GM13977 (cell line): ENCODE data around the gene FNBP1L.
"Not testable (repeated sequence)": the region's sequence is repeated elsewhere in the genome, so short reads cannot be mapped to it uniquely, and the experiment has no call there.

Source experiments
- DNase-seq: peaks from one replicate; pipeline ENCODE4 v3.0.0; 2012; ENCODE audit warnings: low spot score
- in situ Hi-C: fragments of 300-500 bp; cut with MboI; formaldehyde crosslinking; loops from one replicate; pipeline ENCODE4 v1.12.0; 2022; ENCODE audit warnings: low sequenced_read_pairs, low pct_unique_long_range_greater_than_20kb, mixed read lengths, inconsistent platforms; ENCODE audit not compliant: unreplicated experiment
- TF ChIP-seq, protein P1 (sequence below): IDR thresholded peaks from 2 replicates; pipeline ENCODE4 v1.5.1; 2012; ENCODE audit warnings: mild to moderate bottlenecking, control low read depth; ENCODE audit not compliant: insufficient read depth; ENCODE audit errors: extremely low read depth, missing control alignments

Gene FNBP1L

DNA sequence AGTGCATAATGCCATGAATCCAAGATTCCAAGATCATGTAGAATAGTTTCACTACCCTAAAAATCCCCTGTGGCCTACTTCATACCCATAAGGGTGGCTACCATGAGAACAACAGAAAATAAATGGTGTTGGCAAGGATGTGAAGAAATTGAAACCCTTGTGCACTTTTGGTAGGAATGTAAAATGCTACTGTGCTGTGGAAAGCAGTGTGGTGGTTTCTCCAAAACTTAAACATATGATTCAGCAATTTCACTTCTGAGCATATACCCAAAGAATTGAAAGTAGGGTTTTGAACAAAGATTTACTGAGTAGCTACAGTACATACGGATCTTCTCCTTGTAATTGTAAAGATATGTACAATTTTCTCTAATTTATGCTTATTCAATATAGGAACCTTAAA, 16.0 kb downstream of the FNBP1L start:
- no peak for DNase-seq
- TF ChIP-seq, protein P1, sequence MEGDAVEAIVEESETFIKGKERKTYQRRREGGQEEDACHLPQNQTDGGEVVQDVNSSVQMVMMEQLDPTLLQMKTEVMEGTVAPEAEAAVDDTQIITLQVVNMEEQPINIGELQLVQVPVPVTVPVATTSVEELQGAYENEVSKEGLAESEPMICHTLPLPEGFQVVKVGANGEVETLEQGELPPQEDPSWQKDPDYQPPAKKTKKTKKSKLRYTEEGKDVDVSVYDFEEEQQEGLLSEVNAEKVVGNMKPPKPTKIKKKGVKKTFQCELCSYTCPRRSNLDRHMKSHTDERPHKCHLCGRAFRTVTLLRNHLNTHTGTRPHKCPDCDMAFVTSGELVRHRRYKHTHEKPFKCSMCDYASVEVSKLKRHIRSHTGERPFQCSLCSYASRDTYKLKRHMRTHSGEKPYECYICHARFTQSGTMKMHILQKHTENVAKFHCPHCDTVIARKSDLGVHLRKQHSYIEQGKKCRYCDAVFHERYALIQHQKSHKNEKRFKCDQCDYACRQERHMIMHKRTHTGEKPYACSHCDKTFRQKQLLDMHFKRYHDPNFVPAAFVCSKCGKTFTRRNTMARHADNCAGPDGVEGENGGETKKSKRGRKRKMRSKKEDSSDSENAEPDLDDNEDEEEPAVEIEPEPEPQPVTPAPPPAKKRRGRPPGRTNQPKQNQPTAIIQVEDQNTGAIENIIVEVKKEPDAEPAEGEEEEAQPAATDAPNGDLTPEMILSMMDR, result no peak
- in situ Hi-C loops, result no loop called here

DNA sequence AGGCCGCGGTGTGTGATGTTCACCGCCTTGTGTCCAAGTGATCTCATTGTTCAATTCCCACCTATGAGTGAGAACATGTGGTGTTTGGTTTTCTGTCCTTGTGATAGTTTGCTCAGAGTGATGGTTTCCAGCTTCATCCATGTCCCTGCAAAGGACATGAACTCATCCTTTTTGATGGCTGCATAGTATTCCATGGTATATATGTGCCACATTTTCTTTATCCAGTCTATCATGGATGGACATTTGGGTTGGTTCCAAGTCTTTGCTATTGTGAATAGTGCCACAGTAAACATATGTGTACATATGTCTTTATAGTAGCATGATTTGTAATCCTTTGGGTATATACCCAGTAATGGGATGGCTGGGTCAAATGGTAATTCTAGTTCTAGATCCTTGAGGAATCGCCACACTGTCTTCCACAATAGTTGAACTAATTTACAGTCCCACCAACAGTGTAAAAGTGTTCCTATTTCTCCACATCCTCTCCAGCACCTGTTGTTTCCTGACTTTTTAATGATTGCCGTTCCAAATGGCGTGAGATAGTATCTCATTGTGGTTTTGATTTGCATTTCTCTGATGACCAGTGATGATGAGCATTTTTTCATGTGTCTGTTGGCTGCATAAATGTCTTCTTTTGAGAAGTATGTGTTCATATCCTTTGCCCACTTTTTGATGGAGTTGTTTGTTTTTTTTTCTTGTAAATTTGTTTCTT, 17.6 kb downstream of the FNBP1L start:
- DNase-seq, in situ Hi-C loops: not testable (repeated sequence)

DNA sequence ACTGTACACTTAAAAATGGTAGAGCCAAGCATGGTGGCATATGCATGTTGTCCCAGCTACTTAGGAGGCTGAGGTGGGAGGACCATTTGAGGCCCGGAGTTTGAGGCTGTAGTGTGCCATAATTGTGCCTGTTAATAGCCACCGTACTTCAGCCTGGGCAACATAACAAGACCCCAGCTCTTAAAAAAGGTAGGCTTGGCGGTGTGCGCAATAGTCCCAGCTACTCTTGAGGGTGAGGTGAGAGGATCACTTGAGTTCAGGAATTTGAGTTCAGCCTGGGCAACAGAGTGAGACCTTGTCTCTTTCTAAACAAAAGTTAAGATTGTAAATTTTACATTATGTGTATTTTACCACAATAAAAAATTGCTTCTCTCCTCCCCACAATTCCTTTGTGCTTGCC, 19.7 kb downstream of the FNBP1L start:
- TF ChIP-seq, protein P1, result no peak
- in situ Hi-C loops, result no loop called here
- DNase-seq, result no peak

DNA sequence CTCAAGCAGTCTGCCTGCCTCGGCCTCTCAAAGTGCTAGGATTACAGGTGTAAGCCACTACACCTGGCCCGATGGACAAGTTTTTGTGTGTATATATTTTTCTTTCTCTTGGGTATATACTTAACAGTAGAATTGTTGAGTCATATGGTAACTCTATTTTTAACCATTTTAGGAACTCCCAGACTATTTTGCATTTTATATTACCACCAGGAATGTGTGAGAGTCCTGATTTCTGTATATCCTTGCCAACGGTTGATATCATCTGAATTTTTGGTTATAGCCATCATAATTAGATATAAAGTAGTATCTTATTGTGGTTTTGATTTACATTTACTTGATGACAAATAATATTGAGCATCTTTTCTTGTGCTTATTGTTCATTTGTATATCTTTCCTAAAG, 20.7 kb downstream of the FNBP1L start:
- no peak for DNase-seq
- TF ChIP-seq, protein P1, result no peak
- in situ Hi-C loops, result no loop called here

DNA sequence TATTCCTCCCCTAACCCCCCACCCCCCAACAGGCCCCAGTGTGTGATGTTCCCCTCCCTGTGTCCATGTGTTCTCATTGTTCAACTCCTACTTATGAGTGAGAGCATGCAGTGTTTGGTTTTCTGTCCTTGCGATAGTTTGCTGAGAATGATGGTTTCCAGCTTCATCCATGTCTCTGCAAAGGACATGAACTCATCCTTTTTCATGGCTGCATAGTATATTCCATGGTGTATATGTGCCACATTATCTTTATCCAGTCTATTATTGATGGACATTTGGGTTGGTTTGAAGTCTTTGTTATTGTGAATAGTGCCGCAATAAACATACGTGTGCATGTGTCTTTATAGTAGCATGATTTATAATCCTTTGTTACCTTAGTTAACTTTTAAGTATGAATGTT, 21.3 kb downstream of the FNBP1L start:
- DNase-seq, in situ Hi-C loops: not testable (repeated sequence)

DNA sequence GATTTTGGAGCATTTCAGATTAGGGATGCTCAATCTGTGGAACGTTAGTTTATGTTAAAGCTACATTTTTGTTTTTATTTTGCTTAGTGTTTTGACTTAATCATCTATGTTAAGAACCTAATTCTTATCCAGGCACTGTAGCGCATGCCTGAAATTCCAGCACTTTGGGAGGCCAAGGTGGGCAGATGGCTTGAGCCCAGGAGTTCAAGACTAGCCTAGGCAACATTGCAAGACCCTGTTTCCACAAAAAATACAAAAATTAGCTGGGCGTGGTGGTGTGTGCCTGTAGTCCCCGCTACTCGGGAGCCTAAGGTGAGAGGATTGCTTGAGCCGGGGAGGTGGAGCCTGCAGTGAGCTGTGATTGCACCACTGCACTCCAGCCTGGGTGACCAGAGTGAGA, 23.4 kb downstream of the FNBP1L start:
- in situ Hi-C loops, result no loop called here
- TF ChIP-seq, protein P1, result no peak

DNA sequence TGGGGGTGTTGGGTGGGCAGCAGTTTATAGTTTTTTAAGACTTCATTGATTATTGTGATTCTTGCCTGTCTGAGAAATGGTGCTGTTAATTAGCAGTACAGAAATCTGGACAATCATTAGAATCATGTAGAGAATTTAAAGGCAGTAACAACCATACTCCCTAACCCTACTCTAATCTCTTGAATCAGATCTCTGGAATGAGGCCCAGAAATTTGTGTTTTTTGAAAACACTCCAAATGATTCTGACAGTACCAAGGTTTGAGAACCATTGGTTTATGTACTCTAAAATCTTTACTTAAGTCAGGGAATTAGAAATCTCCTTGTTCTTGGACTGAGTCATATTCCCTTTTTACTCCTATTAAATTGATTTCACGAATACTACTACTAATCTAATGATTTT, 24.0 kb downstream of the FNBP1L start:
- TF ChIP-seq, protein P1, result no peak
- no peak for DNase-seq
- in situ Hi-C loops, result no loop called here

More for the DNA sequence above, 23.4 kb downstream of the FNBP1L start:
- DNase-seq, result no peak

DNA sequence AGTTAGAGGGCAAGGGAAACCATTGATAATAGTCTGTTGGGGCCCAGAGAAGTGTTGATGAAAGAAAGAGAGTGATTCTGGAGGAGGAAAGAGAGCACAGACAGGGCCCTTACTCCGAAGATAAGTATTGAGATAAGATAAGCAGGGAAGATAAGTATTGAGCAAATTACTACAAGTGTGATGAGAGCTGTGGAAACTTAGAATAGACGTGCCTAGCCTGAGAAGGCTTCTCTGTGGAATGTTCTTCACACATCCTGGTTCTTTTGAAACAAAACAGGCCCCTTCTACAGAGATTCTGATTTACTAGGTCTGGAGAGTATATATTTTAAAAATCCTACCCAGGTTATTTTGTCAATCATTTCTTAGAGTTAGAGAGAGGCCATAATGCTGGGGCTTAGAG, 26.4 kb downstream of the FNBP1L start:
- in situ Hi-C loops, result no loop called here
- DNase-seq, result no peak
- TF ChIP-seq, protein P1, result no peak
